HepG2 (cell line): ENCODE measurements around the gene ATRN.

ENCODE experiments used
- BCL6 ChIP-seq: IDR thresholded peaks from 2 replicates; pipeline ENCODE4 v1.6.1; 2016; ENCODE audit warnings: missing genetic modification reagents, missing compliant biosample characterization
- ESRRA ChIP-seq: sonication (generic); formaldehyde crosslinking; IDR thresholded peaks from 2 replicates; pipeline ENCODE4 v1.5.1; 2020; ENCODE audit warnings: mild to moderate bottlenecking, low read depth, missing genetic modification reagents
- EZH2 ChIP-seq: conservative IDR thresholded peaks from 2 replicates; pipeline ENCODE4 v1.6.1; 2012; ENCODE audit warnings: mild to moderate bottlenecking, low read depth, low read length, moderate library complexity
- JUNB ChIP-seq: sonication (generic); formaldehyde crosslinking; IDR thresholded peaks from 2 replicates; pipeline ENCODE4 v1.8.0; 2022; ENCODE audit warnings: missing genetic modification reagents, mild to moderate bottlenecking, borderline replicate concordance
- POLR2A ChIP-seq, 2 experiments: IDR thresholded peaks; 2 replicates each; pipeline ENCODE4 v1.6.1; 2011; ENCODE audit warnings: low read depth in 2 of 2, low read length in 2 of 2, mild to moderate bottlenecking in 1 of 2, moderate library complexity in 1 of 2; ENCODE audit not compliant: insufficient read depth in 1 of 2
- RARA ChIP-seq: IDR thresholded peaks from 2 replicates; pipeline ENCODE4 v1.6.1; 2016; ENCODE audit warnings: missing genetic modification reagents, missing compliant biosample characterization
- ZNF24 ChIP-seq: fragments of 450-650 bp; IDR thresholded peaks from 2 replicates; pipeline ENCODE4 v1.6.1; 2017; ENCODE audit warnings: antibody characterized with exemption, mild to moderate bottlenecking
- TF ChIP-seq, protein P1 (sequence below): sonication (generic); formaldehyde crosslinking; IDR thresholded peaks from 2 replicates; pipeline ENCODE4 v1.5.1; 2020; ENCODE audit warnings: mild to moderate bottlenecking, missing genetic modification reagents
- TF ChIP-seq, protein P2 (sequence below): sonication (generic); formaldehyde crosslinking; IDR thresholded peaks from 2 replicates; pipeline ENCODE4 v1.5.0; 2020; ENCODE audit warnings: mild to moderate bottlenecking, low read depth, missing genetic modification reagents, borderline replicate concordance
- TF ChIP-seq, protein P3 (sequence below): sonication (generic); formaldehyde crosslinking; IDR thresholded peaks from 2 replicates; pipeline ENCODE4 v1.4.0; 2020; ENCODE audit warnings: missing genetic modification reagents
- TF ChIP-seq, protein P4 (sequence below): sonication (generic); formaldehyde crosslinking; IDR thresholded peaks from 2 replicates; pipeline ENCODE4 v1.5.0; 2020; ENCODE audit warnings: mild to moderate bottlenecking, missing genetic modification reagents, moderate library complexity

DNA sequence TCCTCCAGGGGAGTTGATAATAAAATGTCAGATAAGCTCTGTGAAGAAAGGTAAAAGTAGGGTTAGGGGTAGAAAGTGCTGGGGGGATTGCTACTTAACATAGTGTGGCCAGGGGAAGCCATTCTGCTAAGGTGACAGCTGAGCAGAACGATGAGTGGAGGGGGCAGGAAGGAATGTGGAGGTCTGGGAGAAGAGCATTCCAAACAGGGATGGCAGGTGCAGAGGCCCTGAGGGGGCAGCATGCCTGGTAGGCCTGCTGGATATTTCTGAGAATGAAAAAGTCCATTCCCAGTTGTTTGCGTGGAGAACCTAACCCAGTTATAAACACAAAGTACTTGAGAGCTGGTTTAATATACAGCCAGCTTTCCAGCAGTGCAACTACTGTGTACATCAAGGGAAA is 183.1 kb downstream of the ATRN start:
- TF ChIP-seq POLR2A (IDR thresholded peaks at IDR 0.05; ENCODE audit: insufficient read depth in 1 of 2, low read depth in 2 of 2, low read length in 2 of 2) (no peak), ESRRA (no peak), EZH2 (no peak), RARA (CRISPR knock-in tag) (no peak), ZNF24 (no peak), BCL6 (CRISPR knock-in tag) (no peak), JUNB (no peak)
- TF ChIP-seq, protein P1, sequence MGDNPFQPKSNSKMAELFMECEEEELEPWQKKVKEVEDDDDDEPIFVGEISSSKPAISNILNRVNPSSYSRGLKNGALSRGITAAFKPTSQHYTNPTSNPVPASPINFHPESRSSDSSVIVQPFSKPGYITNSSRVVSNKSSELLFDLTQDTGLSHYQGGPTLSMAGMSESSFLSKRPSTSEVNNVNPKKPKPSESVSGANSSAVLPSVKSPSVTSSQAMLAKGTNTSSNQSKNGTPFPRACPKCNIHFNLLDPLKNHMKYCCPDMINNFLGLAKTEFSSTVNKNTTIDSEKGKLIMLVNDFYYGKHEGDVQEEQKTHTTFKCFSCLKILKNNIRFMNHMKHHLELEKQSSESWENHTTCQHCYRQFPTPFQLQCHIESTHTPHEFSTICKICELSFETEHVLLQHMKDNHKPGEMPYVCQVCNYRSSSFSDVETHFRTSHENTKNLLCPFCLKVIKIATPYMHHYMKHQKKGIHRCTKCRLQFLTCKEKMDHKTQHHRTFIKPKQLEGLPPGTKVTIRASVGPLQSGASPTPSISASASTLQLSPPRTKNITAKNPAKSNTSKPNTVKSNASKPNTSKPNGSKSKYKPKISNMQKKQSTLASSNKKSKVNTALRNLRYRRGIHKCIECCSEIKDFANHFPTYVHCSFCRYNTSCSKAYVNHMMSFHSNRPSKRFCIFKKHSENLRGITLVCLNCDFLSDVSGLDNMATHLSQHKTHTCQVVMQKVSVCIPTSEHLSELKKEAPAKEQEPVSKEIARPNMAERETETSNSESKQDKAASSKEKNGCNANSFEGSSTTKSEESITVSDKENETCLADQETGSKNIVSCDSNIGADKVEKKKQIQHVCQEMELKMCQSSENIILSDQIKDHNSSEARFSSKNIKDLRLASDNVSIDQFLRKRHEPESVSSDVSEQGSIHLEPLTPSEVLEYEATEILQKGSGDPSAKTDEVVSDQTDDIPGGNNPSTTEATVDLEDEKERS (CRISPR knock-in tag): no peak
- TF ChIP-seq, protein P2, sequence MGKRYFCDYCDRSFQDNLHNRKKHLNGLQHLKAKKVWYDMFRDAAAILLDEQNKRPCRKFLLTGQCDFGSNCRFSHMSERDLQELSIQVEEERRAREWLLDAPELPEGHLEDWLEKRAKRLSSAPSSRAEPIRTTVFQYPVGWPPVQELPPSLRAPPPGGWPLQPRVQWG (CRISPR knock-in tag): no peak
- TF ChIP-seq, protein P3, sequence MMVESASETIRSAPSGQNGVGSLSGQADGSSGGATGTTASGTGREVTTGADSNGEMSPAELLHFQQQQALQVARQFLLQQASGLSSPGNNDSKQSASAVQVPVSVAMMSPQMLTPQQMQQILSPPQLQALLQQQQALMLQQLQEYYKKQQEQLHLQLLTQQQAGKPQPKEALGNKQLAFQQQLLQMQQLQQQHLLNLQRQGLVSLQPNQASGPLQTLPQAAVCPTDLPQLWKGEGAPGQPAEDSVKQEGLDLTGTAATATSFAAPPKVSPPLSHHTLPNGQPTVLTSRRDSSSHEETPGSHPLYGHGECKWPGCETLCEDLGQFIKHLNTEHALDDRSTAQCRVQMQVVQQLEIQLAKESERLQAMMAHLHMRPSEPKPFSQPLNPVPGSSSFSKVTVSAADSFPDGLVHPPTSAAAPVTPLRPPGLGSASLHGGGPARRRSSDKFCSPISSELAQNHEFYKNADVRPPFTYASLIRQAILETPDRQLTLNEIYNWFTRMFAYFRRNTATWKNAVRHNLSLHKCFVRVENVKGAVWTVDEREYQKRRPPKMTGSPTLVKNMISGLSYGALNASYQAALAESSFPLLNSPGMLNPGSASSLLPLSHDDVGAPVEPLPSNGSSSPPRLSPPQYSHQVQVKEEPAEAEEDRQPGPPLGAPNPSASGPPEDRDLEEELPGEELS (CRISPR knock-in tag): no peak
- TF ChIP-seq, protein P4, sequence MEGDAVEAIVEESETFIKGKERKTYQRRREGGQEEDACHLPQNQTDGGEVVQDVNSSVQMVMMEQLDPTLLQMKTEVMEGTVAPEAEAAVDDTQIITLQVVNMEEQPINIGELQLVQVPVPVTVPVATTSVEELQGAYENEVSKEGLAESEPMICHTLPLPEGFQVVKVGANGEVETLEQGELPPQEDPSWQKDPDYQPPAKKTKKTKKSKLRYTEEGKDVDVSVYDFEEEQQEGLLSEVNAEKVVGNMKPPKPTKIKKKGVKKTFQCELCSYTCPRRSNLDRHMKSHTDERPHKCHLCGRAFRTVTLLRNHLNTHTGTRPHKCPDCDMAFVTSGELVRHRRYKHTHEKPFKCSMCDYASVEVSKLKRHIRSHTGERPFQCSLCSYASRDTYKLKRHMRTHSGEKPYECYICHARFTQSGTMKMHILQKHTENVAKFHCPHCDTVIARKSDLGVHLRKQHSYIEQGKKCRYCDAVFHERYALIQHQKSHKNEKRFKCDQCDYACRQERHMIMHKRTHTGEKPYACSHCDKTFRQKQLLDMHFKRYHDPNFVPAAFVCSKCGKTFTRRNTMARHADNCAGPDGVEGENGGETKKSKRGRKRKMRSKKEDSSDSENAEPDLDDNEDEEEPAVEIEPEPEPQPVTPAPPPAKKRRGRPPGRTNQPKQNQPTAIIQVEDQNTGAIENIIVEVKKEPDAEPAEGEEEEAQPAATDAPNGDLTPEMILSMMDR (CRISPR knock-in tag): no peak
